Measurements from ENCODE around the gene PGAP2.
"Not testable (repeated sequence)": the region's sequence is repeated elsewhere in the genome, so short reads cannot be mapped to it uniquely, and the experiment has no call there.

The PGAP2 gene

DNA sequence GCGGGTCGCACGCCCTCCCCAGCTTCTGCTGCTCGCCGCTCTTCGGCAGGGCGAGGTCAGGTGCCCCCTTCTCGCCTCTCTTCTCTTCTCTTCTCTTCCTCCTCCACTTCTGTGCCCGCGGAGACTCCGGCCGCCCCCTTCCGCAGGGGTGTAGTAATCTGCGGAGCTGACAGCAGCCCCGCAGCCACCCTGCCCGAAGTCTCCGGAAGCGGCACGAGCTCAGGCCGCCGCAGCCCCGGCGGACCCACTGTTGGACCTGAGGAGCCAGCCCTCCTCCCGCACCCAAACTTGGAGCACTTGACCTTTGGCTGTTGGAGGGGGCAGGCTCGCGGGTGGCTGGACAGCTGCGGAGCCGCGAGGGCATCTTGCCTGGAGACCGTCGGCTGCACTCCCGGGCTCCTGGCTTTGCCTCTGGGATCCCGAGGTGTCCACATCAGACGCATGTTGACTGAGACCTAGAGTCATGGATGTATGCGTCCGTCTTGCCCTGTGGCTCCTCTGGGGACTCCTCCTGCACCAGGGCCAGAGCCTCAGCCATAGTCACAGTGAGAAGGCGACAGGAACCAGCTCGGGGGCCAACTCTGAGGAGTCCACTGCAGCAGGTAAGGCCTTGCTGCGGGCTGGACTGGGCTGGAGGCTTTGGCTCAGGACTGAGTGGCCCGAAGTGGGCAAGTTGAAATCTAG, 47.6 kb downstream of the PGAP2 start:
- Histone ChIP-seq H3K36me3 (no peaks in the 10 kb centered on the region), H3K9me3 (no peaks in the 10 kb centered on the region), H3K27me3 (no peaks in the 10 kb centered on the region), H3K4me3 (ENCODE audit: low read depth in 1 of 2, low read length in 1 of 2) (peak overlapping the region; percentile 77 to 93), H3K27ac (peak overlapping the region; percentile 98), H3K4me1 (ENCODE audit: control insufficient read depth in 1 of 2, insufficient read depth in 1 of 2, low read depth in 1 of 2, low read length in 1 of 2) (peaks cover 63 to 67% of the 10 kb centered on the region in 2 experiments)
- TF ChIP-seq, protein P1, sequence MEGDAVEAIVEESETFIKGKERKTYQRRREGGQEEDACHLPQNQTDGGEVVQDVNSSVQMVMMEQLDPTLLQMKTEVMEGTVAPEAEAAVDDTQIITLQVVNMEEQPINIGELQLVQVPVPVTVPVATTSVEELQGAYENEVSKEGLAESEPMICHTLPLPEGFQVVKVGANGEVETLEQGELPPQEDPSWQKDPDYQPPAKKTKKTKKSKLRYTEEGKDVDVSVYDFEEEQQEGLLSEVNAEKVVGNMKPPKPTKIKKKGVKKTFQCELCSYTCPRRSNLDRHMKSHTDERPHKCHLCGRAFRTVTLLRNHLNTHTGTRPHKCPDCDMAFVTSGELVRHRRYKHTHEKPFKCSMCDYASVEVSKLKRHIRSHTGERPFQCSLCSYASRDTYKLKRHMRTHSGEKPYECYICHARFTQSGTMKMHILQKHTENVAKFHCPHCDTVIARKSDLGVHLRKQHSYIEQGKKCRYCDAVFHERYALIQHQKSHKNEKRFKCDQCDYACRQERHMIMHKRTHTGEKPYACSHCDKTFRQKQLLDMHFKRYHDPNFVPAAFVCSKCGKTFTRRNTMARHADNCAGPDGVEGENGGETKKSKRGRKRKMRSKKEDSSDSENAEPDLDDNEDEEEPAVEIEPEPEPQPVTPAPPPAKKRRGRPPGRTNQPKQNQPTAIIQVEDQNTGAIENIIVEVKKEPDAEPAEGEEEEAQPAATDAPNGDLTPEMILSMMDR (IDR thresholded peaks at IDR 0.05) = no peak

DNA sequence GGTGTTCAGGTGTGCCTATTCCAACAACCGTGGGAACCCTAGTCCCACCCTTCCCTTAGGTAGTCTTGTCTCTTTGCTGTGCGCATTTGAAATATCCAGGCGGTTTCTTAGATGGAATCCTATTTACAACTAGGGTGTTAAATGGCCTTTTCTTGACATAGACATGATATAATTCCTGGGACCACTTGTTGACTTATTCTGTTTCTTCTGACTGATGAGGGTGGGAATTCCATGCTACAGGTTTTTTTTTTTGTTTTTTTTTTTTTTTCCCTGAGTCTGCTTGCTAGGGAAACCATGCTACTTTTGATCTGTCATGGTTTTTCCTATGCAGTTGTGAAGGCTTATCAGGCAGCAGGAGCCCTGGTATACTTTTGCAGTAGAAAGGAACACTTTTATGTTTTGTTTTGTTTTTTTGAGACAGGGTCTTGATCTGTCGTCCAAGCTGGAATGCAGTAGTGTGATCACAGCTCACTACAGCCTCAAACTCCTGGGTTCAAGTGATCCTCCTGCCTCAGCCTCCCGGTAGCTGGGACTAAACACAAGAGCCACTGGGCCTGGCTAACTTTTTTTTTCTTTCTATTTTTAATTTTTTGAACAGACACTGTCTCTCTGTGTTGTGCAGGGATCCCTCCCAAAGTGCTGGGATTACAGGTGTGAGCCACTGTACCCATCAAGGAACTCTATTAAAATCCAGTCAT, 48.6 kb downstream of the PGAP2 start:
- peak overlapping the region; percentile 77 to 93 for H3K4me3 ChIP-seq (ENCODE audit: low read depth in 1 of 2, low read length in 1 of 2)
- TF ChIP-seq, protein P1 (IDR thresholded peaks at IDR 0.05) = no peak
- peak overlapping the region; percentile 98 for H3K27ac ChIP-seq
- H3K36me3 ChIP-seq = no peaks in the 10 kb centered on the region
- peaks cover 73 to 77% of the 10 kb centered on the region in 2 experiments for H3K4me1 ChIP-seq (ENCODE audit: control insufficient read depth in 1 of 2, insufficient read depth in 1 of 2, low read depth in 1 of 2, low read length in 1 of 2)
- no peaks in the 10 kb centered on the region for H3K27me3 ChIP-seq
- no peaks in the 10 kb centered on the region for H3K9me3 ChIP-seq

DNA sequence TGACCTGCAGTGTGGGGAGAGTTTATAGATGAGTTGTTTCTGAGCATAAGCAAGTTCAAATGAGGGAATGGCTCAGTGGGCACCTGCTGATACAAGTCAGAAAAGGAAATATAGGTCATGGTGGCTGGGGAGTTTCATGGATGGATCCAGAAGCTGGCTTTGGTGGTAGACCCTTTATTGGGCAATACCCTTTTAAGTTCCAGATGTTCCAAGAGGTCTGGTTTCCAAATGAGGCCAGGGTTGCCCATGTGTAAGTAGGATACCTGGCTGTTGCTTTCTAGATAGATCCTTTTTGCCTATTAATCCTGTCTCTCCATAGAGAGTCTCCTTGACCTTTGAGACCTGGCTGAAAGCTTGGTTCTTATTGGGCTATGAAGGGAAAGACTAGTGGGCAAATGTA, 49.3 kb downstream of the PGAP2 start:
- H3K36me3 ChIP-seq = no peaks in the 10 kb centered on the region
- no peaks in the 10 kb centered on the region for H3K27me3 ChIP-seq
- H3K9me3 ChIP-seq = no peaks in the 10 kb centered on the region
- H3K4me3 ChIP-seq (ENCODE audit: low read depth in 1 of 2, low read length in 1 of 2) = peak overlapping the region; percentile 77 to 93
- H3K27ac ChIP-seq = peak overlapping the region; percentile 98
- TF ChIP-seq, protein P1 (IDR thresholded peaks at IDR 0.05) = no peak
- peaks cover 79 to 84% of the 10 kb centered on the region in 2 experiments for H3K4me1 ChIP-seq (ENCODE audit: control insufficient read depth in 1 of 2, insufficient read depth in 1 of 2, low read depth in 1 of 2, low read length in 1 of 2)

DNA sequence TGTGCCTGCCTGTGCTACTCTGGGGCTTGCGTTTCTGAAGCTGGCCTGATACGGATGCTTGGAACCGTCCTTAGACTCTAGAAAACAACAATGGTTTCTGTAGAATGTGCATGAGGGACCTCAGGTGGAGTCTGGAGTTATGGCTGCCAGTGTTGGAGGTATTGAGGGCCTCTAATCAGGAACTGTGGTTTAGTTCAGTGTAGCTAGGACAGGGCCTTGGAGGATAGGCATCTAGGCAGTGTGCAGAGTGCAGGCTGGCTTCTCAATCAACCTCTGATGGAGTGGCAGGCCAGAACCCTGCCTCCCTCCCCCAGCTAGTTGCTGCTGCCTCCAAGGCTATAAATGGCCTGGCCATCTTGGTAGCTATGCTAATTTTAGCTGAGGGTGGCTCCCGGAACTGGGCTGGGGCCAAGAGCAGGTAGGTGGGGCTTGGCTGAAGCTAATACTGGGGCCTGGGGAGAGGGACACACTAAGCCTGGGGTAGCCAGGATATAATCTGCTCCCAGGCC, 51.1 kb downstream of the PGAP2 start:
- TF ChIP-seq, protein P1 (IDR thresholded peaks at IDR 0.05) = no peak
- Histone ChIP-seq H3K4me1 (ENCODE audit: control insufficient read depth in 1 of 2, insufficient read depth in 1 of 2, low read depth in 1 of 2, low read length in 1 of 2) (peaks cover 86 to 92% of the 10 kb centered on the region in 2 experiments), H3K27ac (peak overlapping the region; percentile 65)

DNA sequence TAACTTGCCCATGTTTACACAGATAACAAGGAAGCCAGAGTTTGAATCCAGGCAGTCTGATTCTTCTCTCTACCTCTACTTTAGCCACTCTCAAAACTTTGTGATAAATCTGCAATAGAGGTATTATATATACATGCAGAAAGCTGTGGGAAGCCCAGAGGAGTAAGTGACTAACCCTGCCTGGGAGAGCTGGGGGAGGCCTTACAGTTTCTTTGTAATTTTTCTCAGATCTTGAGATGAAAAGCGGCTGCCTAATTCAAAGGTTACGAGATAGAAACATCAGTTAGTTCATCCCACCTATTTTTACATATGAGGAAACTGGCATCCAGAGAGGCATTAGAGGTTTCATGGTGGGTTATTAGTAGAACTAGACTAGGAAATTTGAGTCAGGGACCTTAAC, 52.0 kb downstream of the PGAP2 start:
- peaks cover 91 to 93% of the 10 kb centered on the region in 2 experiments for H3K4me1 ChIP-seq (ENCODE audit: control insufficient read depth in 1 of 2, insufficient read depth in 1 of 2, low read depth in 1 of 2, low read length in 1 of 2)
- H3K27ac ChIP-seq = peak overlapping the region; percentile 65
- H3K4me3 ChIP-seq (ENCODE audit: low read depth in 1 of 2, low read length in 1 of 2) = no peak overlapping the region
- H3K36me3 ChIP-seq = no peaks in the 10 kb centered on the region
- H3K9me3 ChIP-seq = no peaks in the 10 kb centered on the region
- H3K27me3 ChIP-seq = no peaks in the 10 kb centered on the region
- TF ChIP-seq, protein P1 (IDR thresholded peaks at IDR 0.05) = no peak

More for the DNA sequence above, 51.1 kb downstream of the PGAP2 start:
- Histone ChIP-seq H3K9me3 (no peaks in the 10 kb centered on the region), H3K27me3 (no peaks in the 10 kb centered on the region), H3K4me3 (ENCODE audit: low read depth in 1 of 2, low read length in 1 of 2) (peak overlapping the region; percentile 77 to 93), H3K36me3 (no peaks in the 10 kb centered on the region)

DNA sequence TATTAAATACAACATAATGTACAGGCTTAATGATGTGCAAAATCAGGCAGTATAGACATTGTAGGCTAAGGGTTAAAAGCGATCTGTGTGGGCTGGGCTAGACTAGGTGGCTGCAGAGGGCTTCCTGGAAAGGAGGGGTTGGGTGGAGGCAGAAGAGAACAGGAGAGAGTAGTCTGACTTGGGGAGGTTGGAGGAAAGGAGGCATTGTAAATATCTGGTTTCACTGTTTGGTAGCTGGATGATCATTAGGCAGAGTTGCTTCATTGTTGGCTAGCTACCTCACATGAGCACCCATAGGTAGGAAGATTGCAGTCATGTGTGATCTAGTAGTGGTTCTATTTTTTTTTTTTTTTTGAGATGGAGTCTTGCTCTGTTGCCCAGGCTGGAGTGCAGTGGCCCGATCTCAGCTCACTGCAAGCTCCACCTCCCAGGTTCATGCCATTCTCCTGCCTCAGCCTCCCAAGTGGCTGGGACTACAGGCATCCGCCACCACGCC, 52.6 kb downstream of the PGAP2 start:
- H3K36me3 ChIP-seq, H3K27me3 ChIP-seq, H3K9me3 ChIP-seq: not testable (repeated sequence)
- Histone ChIP-seq H3K4me1 (ENCODE audit: control insufficient read depth in 1 of 2, insufficient read depth in 1 of 2, low read depth in 1 of 2, low read length in 1 of 2) (peaks cover 97 to 98% of the 10 kb centered on the region in 2 experiments), H3K4me3 (ENCODE audit: low read depth in 1 of 2, low read length in 1 of 2) (peak overlapping the region in 1 of 2 experiments; percentile 16), H3K27ac (peak overlapping the region; percentile 65)

Data from neutrophil (primary cell).